HEK293 (cell line): ENCODE results near the gene AGAP1.

Source experiments
- CTCF ChIA-PET: fragments of 350-600 bp; formaldehyde crosslinking; extraction: SDS; loops from one replicate; lab custom pipeline; 2021; ENCODE audit warnings: antibody characterized with exemption; lab: Yijun Ruan, JAX
- POLR2A ChIA-PET: fragments of 300-600 bp; formaldehyde crosslinking; extraction: SDS; loops from one replicate; lab custom pipeline; 2020; ENCODE audit warnings: antibody characterized with exemption, inconsistent platforms; lab: Yijun Ruan, JAX
- H3K27ac ChIP-seq: fragments of 200-500 bp; sonication (Bioruptor generic); 2 replicates; pipeline ENCODE4 v1.5.1; 2014; ENCODE audit warnings: low read depth, low read length, control low read depth, inconsistent platforms; ENCODE audit errors: extremely low read depth
- H3K36me3 ChIP-seq, 2 experiments: fragments of 200-500 bp in 1 of 2; sonication (Bioruptor generic) in 1 of 2; 1 replicate in 1 of 2; 2 replicates in 1 of 2; pipeline ENCODE4 v1.5.1; 2014 to 2017; ENCODE audit warnings: inconsistent platforms in 2 of 2, low read length in 2 of 2; ENCODE audit not compliant: control insufficient read depth in 2 of 2, insufficient read depth in 1 of 2
- H3K4me1 ChIP-seq: fragments of 200-500 bp; sonication (Bioruptor generic); 2 replicates; pipeline ENCODE4 v1.5.1; 2014; ENCODE audit warnings: mild to moderate bottlenecking, low read length, inconsistent platforms; ENCODE audit not compliant: control insufficient read depth, insufficient read depth
- H3K4me3 ChIP-seq: 2 replicates; pipeline ENCODE4 v1.5.1; 2011; ENCODE audit warnings: low read depth, mild to moderate bottlenecking, control low read depth, low read length, moderate library complexity
- H3K9me3 ChIP-seq: fragments of 200-500 bp; sonication (Bioruptor generic); 2 replicates; pipeline ENCODE4 v1.5.1; 2014; ENCODE audit warnings: low read depth, low read length, inconsistent platforms; ENCODE audit not compliant: control insufficient read depth, insufficient read depth
- GLIS1 ChIP-seq: fragments of 450-650 bp; formaldehyde crosslinking; IDR thresholded peaks from 2 replicates; pipeline ENCODE4 v1.5.1; 2016; ENCODE audit warnings: missing biosample characterization, missing genetic modification characterization
- MYNN ChIP-seq: fragments of 450-650 bp; formaldehyde crosslinking; IDR thresholded peaks from 2 replicates; pipeline ENCODE4 v1.5.1; 2016; ENCODE audit warnings: missing biosample characterization, missing genetic modification characterization, borderline replicate concordance
- SP3 ChIP-seq: fragments of 450-650 bp; formaldehyde crosslinking; IDR thresholded peaks from 2 replicates; pipeline ENCODE4 v1.5.1; 2016; ENCODE audit warnings: missing biosample characterization, missing genetic modification characterization
- ZBTB8A ChIP-seq: fragments of 450-650 bp; formaldehyde crosslinking; IDR thresholded peaks from 2 replicates; pipeline ENCODE4 v1.5.1; 2016; ENCODE audit warnings: missing biosample characterization, missing genetic modification characterization
- ZFP3 ChIP-seq: fragments of 450-650 bp; formaldehyde crosslinking; IDR thresholded peaks from 2 replicates; pipeline ENCODE4 v1.5.1; 2016; ENCODE audit warnings: low read depth, missing biosample characterization, missing genetic modification characterization
- ZNF114 ChIP-seq: fragments of 450-650 bp; formaldehyde crosslinking; IDR thresholded peaks from 2 replicates; pipeline ENCODE4 v1.5.0; 2017; ENCODE audit warnings: missing biosample characterization, missing genetic modification characterization
- ZNF202 ChIP-seq: fragments of 450-650 bp; formaldehyde crosslinking; IDR thresholded peaks from 2 replicates; pipeline ENCODE4 v1.5.1; 2016; ENCODE audit warnings: missing biosample characterization, missing genetic modification characterization, borderline replicate concordance
- ZNF211 ChIP-seq: fragments of 450-650 bp; formaldehyde crosslinking; IDR thresholded peaks from 2 replicates; pipeline ENCODE4 v1.5.1; 2016; ENCODE audit warnings: low read depth, missing biosample characterization, missing genetic modification characterization
- ZNF341 ChIP-seq: fragments of 450-650 bp; formaldehyde crosslinking; IDR thresholded peaks from 2 replicates; pipeline ENCODE4; 2016; ENCODE audit warnings: low read depth, missing biosample characterization, missing genetic modification characterization
- ZNF354C ChIP-seq: fragments of 450-650 bp; formaldehyde crosslinking; IDR thresholded peaks from 2 replicates; pipeline ENCODE4 v1.5.1; 2016; ENCODE audit warnings: missing biosample characterization, missing genetic modification characterization, low read depth, borderline replicate concordance
- ZNF48 ChIP-seq: fragments of 450-650 bp; formaldehyde crosslinking; IDR thresholded peaks from 2 replicates; pipeline ENCODE4 v1.5.1; 2016; ENCODE audit warnings: missing biosample characterization, missing genetic modification characterization
- ZNF777 ChIP-seq: fragments of 450-650 bp; formaldehyde crosslinking; IDR thresholded peaks from 2 replicates; pipeline ENCODE4 v1.5.1; 2017; ENCODE audit warnings: missing biosample characterization, missing genetic modification characterization, borderline replicate concordance
- ZNF785 ChIP-seq: fragments of 450-650 bp; formaldehyde crosslinking; IDR thresholded peaks from 2 replicates; pipeline ENCODE4 v1.5.1; 2016; ENCODE audit warnings: missing biosample characterization, missing genetic modification characterization
- ZNF791 ChIP-seq: fragments of 450-650 bp; formaldehyde crosslinking; IDR thresholded peaks from 2 replicates; pipeline ENCODE4 v1.5.1; 2016; ENCODE audit warnings: missing biosample characterization, missing genetic modification characterization
- TF ChIP-seq, protein P1 (sequence below): fragments of 450-650 bp; formaldehyde crosslinking; IDR thresholded peaks from 2 replicates; pipeline ENCODE4 v1.5.1; 2016; ENCODE audit warnings: missing biosample characterization, missing genetic modification characterization, borderline replicate concordance
- TF ChIP-seq, protein P2 (sequence below): fragments of 450-650 bp; formaldehyde crosslinking; IDR thresholded peaks from 2 replicates; pipeline ENCODE4 v1.5.1; 2016; ENCODE audit warnings: missing biosample characterization, missing genetic modification characterization
- TF ChIP-seq, protein P3 (sequence below): sonication (generic); formaldehyde crosslinking; IDR thresholded peaks from 2 replicates; pipeline ENCODE4 v1.8.1; 2022; ENCODE audit warnings: mild to moderate bottlenecking, moderate library complexity, missing genetic modification reagents
- TF ChIP-seq, protein P4 (sequence below): fragments of 450-650 bp; formaldehyde crosslinking; IDR thresholded peaks from 2 replicates; pipeline ENCODE4 v1.5.1; 2016; ENCODE audit warnings: missing biosample characterization, missing genetic modification characterization
- TF ChIP-seq, protein P5 (sequence below): fragments of 450-650 bp; formaldehyde crosslinking; IDR thresholded peaks from 2 replicates; pipeline ENCODE4 v1.5.1; 2016; ENCODE audit warnings: missing biosample characterization, missing genetic modification characterization, low read depth
- TF ChIP-seq, protein P6 (sequence below): fragments of 450-650 bp; formaldehyde crosslinking; IDR thresholded peaks from 2 replicates; pipeline ENCODE4 v1.5.1; 2016; ENCODE audit warnings: missing biosample characterization, missing genetic modification characterization
- TF ChIP-seq, protein P7 (sequence below): fragments of 450-650 bp; formaldehyde crosslinking; IDR thresholded peaks from 2 replicates; pipeline ENCODE4 v1.5.1; 2016; ENCODE audit warnings: missing biosample characterization, missing genetic modification characterization

Gene AGAP1

DNA sequence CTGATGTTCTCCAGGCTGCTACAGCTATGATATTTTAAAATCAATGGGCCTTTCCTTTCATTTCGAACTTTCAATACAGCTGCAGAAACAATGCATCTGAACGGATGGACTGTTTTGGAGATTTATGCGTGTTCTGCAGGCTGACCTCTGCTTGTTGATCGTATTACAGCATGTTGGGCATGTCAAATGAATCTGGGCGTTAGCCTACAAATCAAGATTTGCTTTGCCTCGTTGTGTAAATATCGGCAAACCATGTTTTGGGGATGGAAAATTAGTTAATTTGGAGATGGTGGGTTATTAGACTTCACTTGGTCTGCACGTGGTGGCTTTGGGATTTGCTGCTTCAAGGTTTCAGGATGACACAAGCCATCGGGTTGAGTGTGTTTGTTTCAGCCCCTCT, 129.3 kb downstream of the AGAP1 start:
- H3K36me3 ChIP-seq: no peaks in the 10 kb centered on the region
- TF ChIP-seq, protein P1, sequence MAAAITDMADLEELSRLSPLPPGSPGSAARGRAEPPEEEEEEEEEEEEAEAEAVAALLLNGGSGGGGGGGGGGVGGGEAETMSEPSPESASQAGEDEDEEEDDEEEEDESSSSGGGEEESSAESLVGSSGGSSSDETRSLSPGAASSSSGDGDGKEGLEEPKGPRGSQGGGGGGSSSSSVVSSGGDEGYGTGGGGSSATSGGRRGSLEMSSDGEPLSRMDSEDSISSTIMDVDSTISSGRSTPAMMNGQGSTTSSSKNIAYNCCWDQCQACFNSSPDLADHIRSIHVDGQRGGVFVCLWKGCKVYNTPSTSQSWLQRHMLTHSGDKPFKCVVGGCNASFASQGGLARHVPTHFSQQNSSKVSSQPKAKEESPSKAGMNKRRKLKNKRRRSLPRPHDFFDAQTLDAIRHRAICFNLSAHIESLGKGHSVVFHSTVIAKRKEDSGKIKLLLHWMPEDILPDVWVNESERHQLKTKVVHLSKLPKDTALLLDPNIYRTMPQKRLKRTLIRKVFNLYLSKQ (tag by site-specific recombination): no peak
- TF ChIP-seq ZNF777 (tag by site-specific recombination): no peak
- TF ChIP-seq, protein P2, sequence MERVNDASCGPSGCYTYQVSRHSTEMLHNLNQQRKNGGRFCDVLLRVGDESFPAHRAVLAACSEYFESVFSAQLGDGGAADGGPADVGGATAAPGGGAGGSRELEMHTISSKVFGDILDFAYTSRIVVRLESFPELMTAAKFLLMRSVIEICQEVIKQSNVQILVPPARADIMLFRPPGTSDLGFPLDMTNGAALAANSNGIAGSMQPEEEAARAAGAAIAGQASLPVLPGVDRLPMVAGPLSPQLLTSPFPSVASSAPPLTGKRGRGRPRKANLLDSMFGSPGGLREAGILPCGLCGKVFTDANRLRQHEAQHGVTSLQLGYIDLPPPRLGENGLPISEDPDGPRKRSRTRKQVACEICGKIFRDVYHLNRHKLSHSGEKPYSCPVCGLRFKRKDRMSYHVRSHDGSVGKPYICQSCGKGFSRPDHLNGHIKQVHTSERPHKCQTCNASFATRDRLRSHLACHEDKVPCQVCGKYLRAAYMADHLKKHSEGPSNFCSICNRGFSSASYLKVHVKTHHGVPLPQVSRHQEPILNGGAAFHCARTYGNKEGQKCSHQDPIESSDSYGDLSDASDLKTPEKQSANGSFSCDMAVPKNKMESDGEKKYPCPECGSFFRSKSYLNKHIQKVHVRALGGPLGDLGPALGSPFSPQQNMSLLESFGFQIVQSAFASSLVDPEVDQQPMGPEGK (tag by site-specific recombination): no peak
- TF ChIP-seq, all 188 proteins: peak for 0
- Histone ChIP-seq H3K4me3 (no peak overlapping the region), H3K4me1 (no peaks in the 10 kb centered on the region), H3K9me3 (no peaks in the 10 kb centered on the region), H3K27ac (no peak overlapping the region)
- ChIA-PET POLR2A (no interaction called here), CTCF (interaction anchor here (0.6 to 2.5 kb wide), 2 partner anchors 16 to 946 kb away, joined by 5 to 9 read pairs; no protein-coding TSS in a partner anchor)

DNA sequence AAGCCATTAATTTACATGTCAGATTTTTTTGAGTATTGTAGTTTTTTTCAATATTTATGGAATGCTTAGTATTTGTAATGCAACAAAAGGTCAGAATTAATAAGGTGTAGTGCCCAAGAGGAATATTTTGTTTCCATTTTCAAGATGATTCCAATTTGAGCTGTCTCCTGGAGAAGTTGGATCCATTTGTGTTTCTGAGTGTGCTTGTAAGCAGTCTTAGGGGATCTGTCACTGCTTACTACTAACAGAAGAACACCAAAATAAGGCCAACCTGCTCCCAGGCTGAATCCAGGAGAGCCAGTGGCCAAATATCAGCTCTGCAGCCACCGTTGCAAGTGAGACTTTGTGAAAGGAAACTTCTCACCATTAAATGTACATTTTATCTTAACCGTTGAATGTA, 129.9 kb downstream of the AGAP1 start:
- no peaks in the 10 kb centered on the region for H3K4me1 ChIP-seq
- H3K4me3 ChIP-seq: no peak overlapping the region
- H3K36me3 ChIP-seq: no peaks in the 10 kb centered on the region
- ChIA-PET CTCF (interaction anchor here (2.5 kb wide), 1 partner anchor 15 kb away, joined by 9 read pairs; no protein-coding TSS in a partner anchor), POLR2A (no interaction called here)
- no peak overlapping the region for H3K27ac ChIP-seq
- no peaks in the 10 kb centered on the region for H3K9me3 ChIP-seq
- TF ChIP-seq, protein P3, sequence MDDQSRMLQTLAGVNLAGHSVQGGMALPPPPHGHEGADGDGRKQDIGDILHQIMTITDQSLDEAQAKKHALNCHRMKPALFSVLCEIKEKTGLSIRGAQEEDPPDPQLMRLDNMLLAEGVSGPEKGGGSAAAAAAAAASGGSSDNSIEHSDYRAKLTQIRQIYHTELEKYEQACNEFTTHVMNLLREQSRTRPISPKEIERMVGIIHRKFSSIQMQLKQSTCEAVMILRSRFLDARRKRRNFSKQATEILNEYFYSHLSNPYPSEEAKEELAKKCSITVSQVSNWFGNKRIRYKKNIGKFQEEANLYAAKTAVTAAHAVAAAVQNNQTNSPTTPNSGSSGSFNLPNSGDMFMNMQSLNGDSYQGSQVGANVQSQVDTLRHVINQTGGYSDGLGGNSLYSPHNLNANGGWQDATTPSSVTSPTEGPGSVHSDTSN (CRISPR knock-in tag): no peak
- TF ChIP-seq ZNF341 (tag by site-specific recombination) (no peak), ZNF202 (no peak), GLIS1 (tag by site-specific recombination) (no peak), ZNF211 (tag by site-specific recombination) (no peak), ZBTB8A (tag by site-specific recombination) (no peak), ZNF785 (no peak), ZFP3 (tag by site-specific recombination) (no peak), ZNF354C (tag by site-specific recombination) (no peak), ZNF791 (tag by site-specific recombination) (no peak), ZNF114 (tag by site-specific recombination) (no peak), SP3 (no peak), ZNF48 (tag by site-specific recombination) (no peak), MYNN (tag by site-specific recombination) (no peak)
- TF ChIP-seq, protein P4, sequence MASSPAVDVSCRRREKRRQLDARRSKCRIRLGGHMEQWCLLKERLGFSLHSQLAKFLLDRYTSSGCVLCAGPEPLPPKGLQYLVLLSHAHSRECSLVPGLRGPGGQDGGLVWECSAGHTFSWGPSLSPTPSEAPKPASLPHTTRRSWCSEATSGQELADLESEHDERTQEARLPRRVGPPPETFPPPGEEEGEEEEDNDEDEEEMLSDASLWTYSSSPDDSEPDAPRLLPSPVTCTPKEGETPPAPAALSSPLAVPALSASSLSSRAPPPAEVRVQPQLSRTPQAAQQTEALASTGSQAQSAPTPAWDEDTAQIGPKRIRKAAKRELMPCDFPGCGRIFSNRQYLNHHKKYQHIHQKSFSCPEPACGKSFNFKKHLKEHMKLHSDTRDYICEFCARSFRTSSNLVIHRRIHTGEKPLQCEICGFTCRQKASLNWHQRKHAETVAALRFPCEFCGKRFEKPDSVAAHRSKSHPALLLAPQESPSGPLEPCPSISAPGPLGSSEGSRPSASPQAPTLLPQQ (tag by site-specific recombination): no peak
- TF ChIP-seq, protein P5, sequence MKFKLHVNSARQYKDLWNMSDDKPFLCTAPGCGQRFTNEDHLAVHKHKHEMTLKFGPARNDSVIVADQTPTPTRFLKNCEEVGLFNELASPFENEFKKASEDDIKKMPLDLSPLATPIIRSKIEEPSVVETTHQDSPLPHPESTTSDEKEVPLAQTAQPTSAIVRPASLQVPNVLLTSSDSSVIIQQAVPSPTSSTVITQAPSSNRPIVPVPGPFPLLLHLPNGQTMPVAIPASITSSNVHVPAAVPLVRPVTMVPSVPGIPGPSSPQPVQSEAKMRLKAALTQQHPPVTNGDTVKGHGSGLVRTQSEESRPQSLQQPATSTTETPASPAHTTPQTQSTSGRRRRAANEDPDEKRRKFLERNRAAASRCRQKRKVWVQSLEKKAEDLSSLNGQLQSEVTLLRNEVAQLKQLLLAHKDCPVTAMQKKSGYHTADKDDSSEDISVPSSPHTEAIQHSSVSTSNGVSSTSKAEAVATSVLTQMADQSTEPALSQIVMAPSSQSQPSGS (tag by site-specific recombination): no peak
- TF ChIP-seq, protein P6, sequence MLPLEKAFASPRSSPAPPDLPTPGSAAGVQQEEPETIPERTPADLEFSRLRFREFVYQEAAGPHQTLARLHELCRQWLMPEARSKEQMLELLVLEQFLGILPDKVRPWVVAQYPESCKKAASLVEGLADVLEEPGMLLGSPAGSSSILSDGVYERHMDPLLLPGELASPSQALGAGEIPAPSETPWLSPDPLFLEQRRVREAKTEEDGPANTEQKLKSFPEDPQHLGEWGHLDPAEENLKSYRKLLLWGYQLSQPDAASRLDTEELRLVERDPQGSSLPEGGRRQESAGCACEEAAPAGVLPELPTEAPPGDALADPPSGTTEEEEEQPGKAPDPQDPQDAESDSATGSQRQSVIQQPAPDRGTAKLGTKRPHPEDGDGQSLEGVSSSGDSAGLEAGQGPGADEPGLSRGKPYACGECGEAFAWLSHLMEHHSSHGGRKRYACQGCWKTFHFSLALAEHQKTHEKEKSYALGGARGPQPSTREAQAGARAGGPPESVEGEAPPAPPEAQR (tag by site-specific recombination): no peak
- TF ChIP-seq, protein P7, sequence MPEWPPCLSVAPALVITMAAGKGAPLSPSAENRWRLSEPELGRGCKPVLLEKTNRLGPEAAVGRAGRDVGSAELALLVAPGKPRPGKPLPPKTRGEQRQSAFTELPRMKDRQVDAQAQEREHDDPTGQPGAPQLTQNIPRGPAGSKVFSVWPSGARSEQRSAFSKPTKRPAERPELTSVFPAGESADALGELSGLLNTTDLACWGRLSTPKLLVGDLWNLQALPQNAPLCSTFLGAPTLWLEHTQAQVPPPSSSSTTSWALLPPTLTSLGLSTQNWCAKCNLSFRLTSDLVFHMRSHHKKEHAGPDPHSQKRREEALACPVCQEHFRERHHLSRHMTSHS: no peak
